GM20431 (cell line): ENCODE results near the gene ITIH5.

Experiments
- in situ Hi-C: fragments of 300-500 bp; cut with MseI, MboI; formaldehyde crosslinking; loops from one replicate; pipeline ENCODE4 v1.15.0; 2020; ENCODE audit warnings: low sequenced_read_pairs; ENCODE audit not compliant: unreplicated experiment

ITIH5 gene

GRCh38 chr10:7590271-7590670 is 76.5 kb downstream of the ITIH5 start:
- in situ Hi-C loops = no loop called here

GRCh38 chr10:7589748-7590147 is 77.0 kb downstream of the ITIH5 start:
- in situ Hi-C loops = no loop called here

GRCh38 chr10:7587865-7588188 is 78.9 kb downstream of the ITIH5 start:
- in situ Hi-C loops = no loop called here

GRCh38 chr10:7587168-7587864 is 79.5 kb downstream of the ITIH5 start:
- in situ Hi-C loops = no loop called here

GRCh38 chr10:7585228-7585627 is 81.5 kb downstream of the ITIH5 start:
- in situ Hi-C loops = no loop called here

GRCh38 chr10:7583626-7584025 is 83.1 kb downstream of the ITIH5 start:
- in situ Hi-C loops = no loop called here

- in situ Hi-C loops = no loop called here
These were observed 86.2 kb downstream of the ITIH5 start for GRCh38 chr10:7580520-7580919.

- in situ Hi-C loops = no loop called here
These were observed 87.1 kb downstream of the ITIH5 start for GRCh38 chr10:7579681-7580080.

GRCh38 chr10:7577579-7577978 is 89.2 kb downstream of the ITIH5 start:
- in situ Hi-C loops = no loop called here

- in situ Hi-C loops = no loop called here
These were observed 89.6 kb downstream of the ITIH5 start for GRCh38 chr10:7577176-7577575.

GRCh38 chr10:7576340-7576739 is 90.4 kb downstream of the ITIH5 start:
- in situ Hi-C loops = no loop called here

- in situ Hi-C loops = no loop called here
These were observed 94.4 kb downstream of the ITIH5 start for GRCh38 chr10:7572391-7572790.

GRCh38 chr10:7571981-7572380 is 94.8 kb downstream of the ITIH5 start:
- in situ Hi-C loops = no loop called here

- in situ Hi-C loops = no loop called here
These were observed 98.7 kb downstream of the ITIH5 start for GRCh38 chr10:7567911-7568620.

- in situ Hi-C loops = no loop called here
These were observed 99.9 kb downstream of the ITIH5 start for GRCh38 chr10:7566891-7567290.

- in situ Hi-C loops = no loop called here
These were observed 100.9 kb downstream of the ITIH5 start for GRCh38 chr10:7565871-7566270.

GRCh38 chr10:7563770-7564169 is 103.0 kb downstream of the ITIH5 start:
- in situ Hi-C loops = no loop called here

- in situ Hi-C loops = no loop called here
These were observed 103.4 kb downstream of the ITIH5 start for GRCh38 chr10:7563368-7563767.

- in situ Hi-C loops = no loop called here
These were observed 104.8 kb downstream of the ITIH5 start for GRCh38 chr10:7561985-7562384.

GRCh38 chr10:7561216-7561893 is 105.4 kb downstream of the ITIH5 start:
- in situ Hi-C loops = no loop called here

- in situ Hi-C loops = no loop called here
These were observed 106.2 kb downstream of the ITIH5 start for GRCh38 chr10:7560519-7560918.
